PC-3 (cell line): Measurements from ENCODE around the gene RIMBP2. TPM values are rescaled to one million over a fixed set of nuclear protein-coding genes. Genes with fewer than 3 reads are reported as not detected.

Source experiments
- ATAC-seq: fragments of 200-7000 bp; cut with Tn5 transposase; 2 replicates; pipeline ENCODE4 v1.9.1; 2020; ENCODE audit warnings: mild to moderate bottlenecking, moderate library complexity
- BruUV-seq: library from RNA; stranded (reverse); fragments of 400-500 nt; replicated peaks from 2 replicates; lab custom pipeline; 2021; lab: Mats Ljungman, UMichigan
- CTCF ChIA-PET: fragments of 300-600 bp; sonication (Branson Sonifier 250); formaldehyde crosslinking; loops from one replicate; lab custom pipeline; 2022; ENCODE audit warnings: antibody characterized with exemption; lab: Charles Lee
- POLR2A ChIA-PET: fragments of 300-600 bp; sonication (Branson Sonifier 250); formaldehyde crosslinking; loops from one replicate; lab custom pipeline; 2022; ENCODE audit warnings: antibody characterized with exemption; ENCODE audit not compliant: unreplicated experiment; lab: Charles Lee
- DNase-seq: peaks from one replicate; pipeline ENCODE4 v3.0.0-alpha.2; 2015
- H2AFZ ChIP-seq: fragments of 300-600 bp; sonication (generic); 2 replicates; pipeline ENCODE4 v1.6.0; 2016; ENCODE audit warnings: antibody characterized with exemption, low read length
- H3F3A ChIP-seq: fragments of 300-600 bp; sonication (generic); one replicate; pipeline ENCODE4 v1.6.0; 2017; ENCODE audit warnings: antibody characterized with exemption, low read length, control low read depth, mild to moderate bottlenecking; ENCODE audit not compliant: unreplicated experiment
- H3K27ac ChIP-seq: fragments of 300-600 bp; sonication (generic); 2 replicates; pipeline ENCODE4 v1.5.1; 2016; ENCODE audit warnings: mild to moderate bottlenecking, low read length
- H3K27me3 ChIP-seq: fragments of 300-600 bp; sonication (generic); 2 replicates; pipeline ENCODE4 v1.6.1; 2016; ENCODE audit warnings: low read length, mixed read lengths
- H3K36me3 ChIP-seq: fragments of 300-600 bp; sonication (generic); 2 replicates; pipeline ENCODE4 v1.6.1; 2016; ENCODE audit warnings: low read depth, mixed run types, low read length, mixed read lengths
- H3K4me1 ChIP-seq: fragments of 300-600 bp; sonication (generic); 2 replicates; pipeline ENCODE4 v1.5.1; 2016; ENCODE audit warnings: low read length; ENCODE audit not compliant: insufficient read depth
- H3K4me2 ChIP-seq: fragments of 300-600 bp; sonication (generic); 2 replicates; pipeline ENCODE4 v1.6.0; 2016; ENCODE audit warnings: low read length
- H3K4me3 ChIP-seq: fragments of 300-600 bp; sonication (generic); 2 replicates; pipeline ENCODE4 v1.5.1; 2016; ENCODE audit warnings: mild to moderate bottlenecking, low read length, mixed read lengths
- H3K79me2 ChIP-seq: fragments of 300-600 bp; sonication (generic); 2 replicates; pipeline ENCODE4 v1.6.1; 2017; ENCODE audit warnings: low read length, mixed read lengths
- H3K9ac ChIP-seq: fragments of 300-600 bp; sonication (generic); 2 replicates; pipeline ENCODE4 v1.6.0; 2016; ENCODE audit warnings: mild to moderate bottlenecking, low read length
- H3K9me2 ChIP-seq: fragments of 300-600 bp; sonication (generic); replicated peaks from 2 replicates; pipeline ENCODE4 v1.6.1; 2016; ENCODE audit warnings: mixed run types, low read length, mixed read lengths
- H3K9me3 ChIP-seq: fragments of 300-600 bp; sonication (generic); 2 replicates; pipeline ENCODE4 v1.6.1; 2016; ENCODE audit warnings: low read length, mixed read lengths
- H4K20me1 ChIP-seq: fragments of 300-600 bp; sonication (generic); 2 replicates; pipeline ENCODE4 v1.6.1; 2016; ENCODE audit warnings: low read length, mixed read lengths
- CTCF ChIP-seq: fragments of 300-600 bp; sonication (generic); conservative IDR thresholded peaks from 2 replicates; pipeline ENCODE4 v1.5.1; 2017; ENCODE audit warnings: antibody characterized with exemption, low read depth, mild to moderate bottlenecking, low read length
- EZH2 ChIP-seq: fragments of 300-600 bp; sonication (generic); IDR thresholded peaks from one replicate; pipeline ENCODE4 v1.6.1; 2017; ENCODE audit warnings: antibody characterized with exemption, mild to moderate bottlenecking, low read length; ENCODE audit not compliant: unreplicated experiment
- EZH2phosphoT487 ChIP-seq: fragments of 300-600 bp; sonication (generic); IDR thresholded peaks from 2 replicates; pipeline ENCODE4 v1.6.1; 2018; ENCODE audit warnings: mild to moderate bottlenecking, antibody characterized with exemption, low read length, borderline replicate concordance
- intact Hi-C: fragments of 100-400 bp; cut with micrococcal nuclease; formaldehyde crosslinking; loops from 2 replicates; pipeline ENCODE4 v1.9.0; 2023
- total RNA-seq: library from RNA; depleted of rRNA; stranded (reverse); fragments of >200 nt; gene quantifications from 2 replicates; pipeline ENCODE4 v1.2.3, GENCODE V29; 2014

The RIMBP2 gene
- total RNA-seq, 1 experiment from 2014 or later, result not detected

- Histone ChIP-seq H3K9me2 (no peaks in the 10 kb centered on the region), H3K4me1 (no peaks in the 10 kb centered on the region), H3F3A (no peaks in the 10 kb centered on the region), H3K79me2 (no peaks in the 10 kb centered on the region), H2AFZ (no peak overlapping the region), H3K27ac (no peak overlapping the region), H3K4me2 (no peak overlapping the region), H4K20me1 (no peaks in the 10 kb centered on the region), H3K4me3 (no peak overlapping the region), H3K9me3 (no peaks in the 10 kb centered on the region), H3K9ac (no peak overlapping the region), H3K36me3 (no peaks in the 10 kb centered on the region), H3K27me3 (no peaks in the 10 kb centered on the region)
- intact Hi-C loops, result no loop called here
- DNase-seq (no peak), ATAC-seq (no peak)
- no TSS peak for BruUV-seq
- ChIA-PET POLR2A (no interaction called here), CTCF (no interaction called here)
- TF ChIP-seq EZH2phosphoT487 (no peak), CTCF (no peak), EZH2 (no peak)
Observed at GRCh38 chr12:130496516-130497120, 219.5 kb downstream of the RIMBP2 start.

GRCh38 chr12:130495156-130495555 is 220.9 kb downstream of the RIMBP2 start:
- DNase-seq (no peak), ATAC-seq (no peak)
- Histone ChIP-seq H3K36me3 (no peaks in the 10 kb centered on the region), H3K27ac (no peak overlapping the region), H3K79me2 (no peaks in the 10 kb centered on the region), H3K9ac (no peak overlapping the region), H3K4me3 (no peak overlapping the region), H3F3A (no peaks in the 10 kb centered on the region), H3K9me3 (no peaks in the 10 kb centered on the region), H3K9me2 (no peaks in the 10 kb centered on the region), H2AFZ (no peak overlapping the region), H3K27me3 (no peaks in the 10 kb centered on the region), H3K4me1 (no peaks in the 10 kb centered on the region), H3K4me2 (no peak overlapping the region), H4K20me1 (no peaks in the 10 kb centered on the region)
- no TSS peak for BruUV-seq
- TF ChIP-seq CTCF (no peak), EZH2phosphoT487 (no peak), EZH2 (no peak)
- intact Hi-C loops, result no loop called here
- CTCF ChIA-PET, result no interaction called here
- POLR2A ChIA-PET, result no interaction called here

- H3K27me3 ChIP-seq, result no peaks in the 10 kb centered on the region
Observed at GRCh38 chr12:130494736-130495135, 221.4 kb downstream of the RIMBP2 start.

More at GRCh38 chr12:130494736-130495135, 221.4 kb downstream of the RIMBP2 start:
- TF ChIP-seq EZH2phosphoT487 (no peak), CTCF (no peak), EZH2 (no peak)
- H3K9me3 ChIP-seq, result no peaks in the 10 kb centered on the region
- no peaks in the 10 kb centered on the region for H3F3A ChIP-seq
- no peak overlapping the region for H2AFZ ChIP-seq
- no peaks in the 10 kb centered on the region for H3K36me3 ChIP-seq
- POLR2A ChIA-PET, result no interaction called here
- no peak for DNase-seq
- H3K4me1 ChIP-seq, result no peaks in the 10 kb centered on the region
- no peaks in the 10 kb centered on the region for H4K20me1 ChIP-seq
- BruUV-seq, result no TSS peak
- H3K4me2 ChIP-seq, result no peak overlapping the region
- intact Hi-C loops, result no loop called here
- no peak for ATAC-seq
- H3K9me2 ChIP-seq, result no peaks in the 10 kb centered on the region
- H3K79me2 ChIP-seq, result no peaks in the 10 kb centered on the region
- no peak overlapping the region for H3K4me3 ChIP-seq
- H3K9ac ChIP-seq, result no peak overlapping the region
- H3K27ac ChIP-seq, result no peak overlapping the region
- CTCF ChIA-PET, result no interaction called here
